Measurements from ENCODE around the gene SYNPO.

SYNPO gene

DNA sequence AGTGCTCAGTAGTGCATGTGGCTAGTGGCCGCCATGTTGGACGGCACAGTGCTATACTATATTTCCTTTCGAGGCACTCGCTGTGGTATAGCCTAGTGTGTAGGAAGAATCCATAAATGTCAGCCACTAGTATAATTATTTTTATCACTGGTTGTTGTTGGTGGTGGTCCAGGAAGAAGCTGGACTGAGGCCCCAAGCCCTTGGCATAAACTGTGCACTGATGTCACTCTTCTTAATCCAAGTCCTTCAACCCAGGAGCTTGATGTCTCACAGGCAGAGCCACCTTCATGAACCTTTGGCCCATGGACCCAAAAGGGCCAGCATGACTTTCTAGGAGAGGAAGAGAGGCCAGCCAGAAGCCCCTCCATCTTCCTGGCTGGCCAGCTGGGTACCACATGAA lies 32.5 kb upstream of the SYNPO start:
- in situ Hi-C loops (cut with MboI; ENCODE audit: low sequenced_read_pairs) = no loop called here

DNA sequence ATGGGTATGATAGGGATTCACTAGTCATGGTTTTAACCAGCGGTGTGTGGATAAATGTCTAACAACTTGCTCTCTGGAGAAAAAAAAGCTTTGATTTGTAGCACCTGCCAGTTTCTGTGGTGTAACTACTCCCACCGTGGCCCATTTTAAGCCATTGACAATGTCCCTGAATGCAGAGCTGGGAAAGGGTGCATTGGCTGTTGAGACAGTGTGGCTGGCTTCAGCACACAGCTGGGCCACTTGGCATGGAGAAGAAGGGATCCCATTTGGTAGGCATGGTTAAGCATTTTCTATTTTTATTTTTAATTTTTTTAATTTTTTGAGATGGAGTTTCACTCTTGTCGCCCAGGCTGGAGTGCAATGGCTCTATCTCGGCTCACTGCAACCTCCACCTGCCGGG lies 31.5 kb upstream of the SYNPO start:
- in situ Hi-C loops (cut with MboI; ENCODE audit: low sequenced_read_pairs) = no loop called here

DNA sequence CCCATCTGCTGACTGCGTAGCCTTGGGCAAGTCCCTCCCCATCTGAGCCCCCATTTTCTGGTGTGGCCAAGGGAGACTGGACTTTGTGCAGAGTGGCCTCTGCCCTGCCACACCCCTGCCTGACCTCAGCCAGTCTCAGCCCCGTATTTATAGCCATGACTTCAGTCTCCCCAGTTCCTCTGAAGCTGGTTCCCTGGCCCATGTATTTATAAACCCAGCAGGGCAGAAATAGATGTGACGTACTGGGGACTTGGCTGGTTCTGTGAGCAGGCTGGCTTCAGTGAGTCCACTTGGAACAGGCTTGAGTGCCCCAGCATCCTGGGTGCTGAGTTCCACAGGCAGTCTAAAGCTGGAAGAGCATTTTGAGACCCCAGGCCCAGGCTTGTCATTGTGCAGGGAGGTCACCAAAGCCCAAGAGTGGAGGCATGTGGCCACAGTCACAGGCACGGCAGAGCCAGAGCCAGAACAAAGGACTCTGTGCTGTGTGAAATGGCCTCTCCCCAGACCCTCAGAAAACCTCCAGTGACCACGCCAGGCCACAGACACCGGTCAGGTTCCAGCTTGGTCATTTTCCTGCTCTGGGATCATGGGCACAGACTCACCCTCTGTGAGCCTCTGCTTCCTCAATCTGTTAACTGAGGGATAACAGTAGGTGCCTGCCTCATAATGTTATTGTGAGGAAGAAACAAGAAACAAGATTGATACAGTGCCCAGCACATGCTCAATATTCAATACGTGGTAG lies 30.4 kb upstream of the SYNPO start:
- in situ Hi-C loops (cut with MboI; ENCODE audit: low sequenced_read_pairs) = no loop called here

DNA sequence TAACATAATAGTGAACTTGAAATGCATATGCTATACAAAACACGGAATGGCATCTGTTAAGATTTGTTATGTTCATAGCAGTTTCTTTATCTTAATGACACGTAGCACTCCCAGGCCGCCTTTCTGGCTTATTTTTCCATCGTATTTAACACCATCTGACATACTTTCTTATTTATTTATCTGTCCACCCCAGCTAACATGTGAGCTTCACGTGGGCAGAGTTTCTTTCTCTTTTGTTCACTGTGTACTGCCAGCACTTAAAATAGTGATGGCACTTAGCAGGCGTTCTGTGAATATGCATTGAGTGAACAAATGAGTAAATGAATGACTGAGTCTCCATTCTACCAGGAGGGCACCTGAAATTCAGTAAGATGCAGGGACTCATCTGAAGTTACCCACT lies 29.4 kb upstream of the SYNPO start:
- in situ Hi-C loops (cut with MboI; ENCODE audit: low sequenced_read_pairs) = no loop called here

DNA sequence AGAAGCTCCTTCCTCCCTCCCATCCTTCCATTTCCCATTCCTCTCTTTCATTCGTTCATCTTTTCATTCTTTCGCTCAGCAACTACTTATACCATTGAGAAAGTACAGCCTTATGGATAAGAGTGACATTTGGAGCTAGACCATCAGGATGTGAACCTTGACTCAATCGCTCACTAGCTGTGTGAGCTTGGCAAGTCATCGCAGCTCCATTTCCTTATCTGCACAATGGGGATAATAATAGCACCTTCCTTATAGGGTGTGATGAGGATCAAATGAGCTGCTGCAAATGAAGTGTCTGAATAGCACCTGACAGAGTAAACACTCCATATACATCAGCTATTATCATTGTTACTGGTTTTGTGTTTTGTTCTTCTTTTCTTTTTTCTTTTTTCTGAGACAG lies 28.1 kb upstream of the SYNPO start:
- in situ Hi-C loops (cut with MboI; ENCODE audit: low sequenced_read_pairs) = no loop called here

DNA sequence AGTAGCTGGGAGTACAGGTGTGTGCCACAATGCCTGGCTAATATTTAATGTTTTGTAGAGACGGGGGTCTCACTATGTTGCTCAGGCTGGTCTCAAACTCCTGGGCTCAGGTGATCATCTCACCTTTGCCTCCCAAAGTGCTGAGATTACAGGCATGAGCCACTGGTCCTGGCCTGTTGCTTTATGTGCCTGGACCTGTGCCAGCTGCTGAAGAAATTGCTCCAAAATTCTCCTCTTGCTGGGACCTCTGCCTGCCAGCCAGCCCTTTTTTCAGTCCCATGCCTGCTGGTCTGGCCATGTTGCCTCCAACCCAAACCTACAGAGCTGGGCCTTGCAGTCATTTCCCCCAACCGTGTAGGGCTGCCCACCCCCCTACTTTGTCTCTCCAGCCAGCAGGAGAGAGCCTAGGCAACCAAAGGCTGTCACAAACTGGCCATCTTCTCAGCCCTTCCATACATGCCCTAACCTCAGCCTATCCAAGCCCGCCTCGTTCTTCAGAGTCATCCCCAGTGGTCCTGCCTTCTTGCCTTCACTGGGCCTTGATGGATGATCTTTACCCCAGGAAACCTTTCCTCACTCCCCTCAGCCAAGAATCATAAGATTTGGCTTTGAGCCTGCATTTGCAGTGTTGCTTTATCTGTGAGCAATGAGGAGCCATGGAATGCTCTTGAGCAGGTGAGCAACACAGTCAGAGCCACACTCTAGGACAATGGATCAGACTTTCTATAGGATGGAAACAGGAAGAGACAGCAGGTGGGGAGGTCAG lies 27.4 kb upstream of the SYNPO start:
- in situ Hi-C loops (cut with MboI; ENCODE audit: low sequenced_read_pairs) = no loop called here

DNA sequence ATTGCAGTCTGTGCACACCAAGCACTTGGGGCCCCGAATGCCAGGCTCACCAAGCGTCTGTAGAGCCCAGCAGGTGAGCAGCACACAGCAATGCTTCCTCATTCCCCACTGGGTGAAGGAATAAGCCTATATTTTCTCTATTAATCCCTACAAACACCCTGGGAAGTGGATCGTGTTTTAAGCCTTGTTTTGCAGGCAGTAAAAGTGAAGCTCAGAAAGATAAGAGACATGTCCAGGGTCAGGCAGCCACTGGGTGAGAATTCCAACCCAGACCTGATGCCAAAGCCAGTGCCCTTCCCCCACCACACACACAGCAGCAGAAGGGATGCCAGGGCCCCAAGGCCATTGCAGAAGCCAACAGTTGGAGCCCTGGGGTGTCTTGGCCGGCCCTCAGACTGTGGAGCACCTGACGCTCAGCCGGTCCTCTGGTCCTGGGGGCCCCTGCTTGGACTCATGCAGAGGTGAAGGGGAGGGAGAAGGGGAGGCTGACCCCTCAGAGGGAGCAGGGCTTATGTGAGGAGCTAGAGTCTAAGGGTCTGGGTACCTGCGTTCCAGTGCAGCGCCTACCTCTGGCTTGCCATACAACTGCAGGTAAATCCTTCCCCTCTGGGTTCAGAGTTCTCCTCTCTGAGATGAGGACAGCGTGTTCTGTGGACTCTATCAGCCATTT lies 26.3 kb upstream of the SYNPO start:
- in situ Hi-C loops (cut with MboI; ENCODE audit: low sequenced_read_pairs) = no loop called here

DNA sequence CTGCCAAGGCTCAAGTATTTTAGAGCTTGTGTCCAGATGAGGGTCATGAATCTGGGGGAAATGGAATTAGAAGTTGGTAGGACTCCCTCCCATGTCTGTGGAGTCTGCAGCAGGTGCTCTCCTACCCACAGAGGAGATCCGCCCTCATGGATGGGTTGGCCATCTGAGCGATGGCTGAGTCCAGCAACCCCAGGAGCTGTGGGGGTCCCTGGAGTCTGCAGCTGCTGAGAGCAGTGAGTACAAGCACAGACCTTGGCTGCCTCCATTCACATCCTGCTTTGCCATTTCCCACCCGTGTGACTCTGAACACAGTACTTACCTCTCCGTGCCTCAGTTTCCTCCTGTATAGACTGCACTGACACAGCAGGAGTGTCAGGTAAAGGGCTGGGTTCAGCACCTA lies 25.8 kb upstream of the SYNPO start:
- in situ Hi-C loops (cut with MboI; ENCODE audit: low sequenced_read_pairs) = no loop called here

DNA sequence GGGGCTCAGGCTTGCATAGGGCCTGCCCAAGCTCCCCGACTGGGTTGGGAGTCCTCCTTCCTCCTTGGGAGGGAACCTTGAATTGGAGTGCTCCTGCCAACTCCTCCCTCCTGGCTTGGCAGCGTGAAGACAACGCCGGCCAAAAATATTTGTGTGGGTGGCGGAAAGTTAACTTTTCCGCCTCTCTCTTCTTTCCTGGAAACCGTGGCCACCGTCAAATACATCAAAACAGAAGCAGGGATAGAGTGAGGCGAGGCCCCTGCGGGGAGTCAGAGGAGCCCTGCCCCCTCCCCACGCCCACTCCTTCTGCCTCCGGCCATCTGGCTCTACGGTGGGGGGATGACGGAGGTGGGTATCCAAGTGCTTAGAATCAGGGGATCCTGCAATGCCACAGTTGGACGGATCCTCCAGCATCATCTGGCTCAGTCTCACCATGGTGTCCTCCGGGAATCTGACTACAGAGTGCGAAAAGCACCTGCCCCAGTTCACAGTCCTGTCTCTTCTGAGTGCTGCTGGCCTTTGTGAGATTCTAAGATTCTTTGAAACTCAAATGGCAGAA lies 25.2 kb upstream of the SYNPO start:
- in situ Hi-C loops (cut with MboI; ENCODE audit: low sequenced_read_pairs) = no loop called here

DNA sequence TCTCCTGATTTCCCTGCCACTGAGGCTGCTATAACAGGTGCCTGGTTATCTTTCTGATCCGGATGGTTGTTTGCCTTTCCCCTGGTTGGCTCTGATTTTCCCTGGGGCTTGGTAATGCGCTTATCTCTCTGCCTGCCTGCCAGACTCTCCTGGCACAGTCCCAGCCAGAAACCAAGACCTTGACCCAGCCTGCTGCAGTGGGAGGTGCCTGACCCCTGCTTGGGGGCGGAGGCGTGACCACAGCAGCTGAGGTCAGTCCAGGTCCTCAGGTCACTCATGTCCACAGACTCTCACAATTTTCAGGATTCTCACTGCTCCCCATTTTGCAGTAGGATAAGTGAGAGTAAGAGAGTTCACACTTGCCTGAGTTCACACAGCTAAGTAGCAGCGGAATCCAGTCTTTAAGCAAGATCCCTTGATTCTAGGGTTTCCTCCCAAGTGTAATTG lies 24.4 kb upstream of the SYNPO start:
- in situ Hi-C loops (cut with MboI; ENCODE audit: low sequenced_read_pairs) = no loop called here

DNA sequence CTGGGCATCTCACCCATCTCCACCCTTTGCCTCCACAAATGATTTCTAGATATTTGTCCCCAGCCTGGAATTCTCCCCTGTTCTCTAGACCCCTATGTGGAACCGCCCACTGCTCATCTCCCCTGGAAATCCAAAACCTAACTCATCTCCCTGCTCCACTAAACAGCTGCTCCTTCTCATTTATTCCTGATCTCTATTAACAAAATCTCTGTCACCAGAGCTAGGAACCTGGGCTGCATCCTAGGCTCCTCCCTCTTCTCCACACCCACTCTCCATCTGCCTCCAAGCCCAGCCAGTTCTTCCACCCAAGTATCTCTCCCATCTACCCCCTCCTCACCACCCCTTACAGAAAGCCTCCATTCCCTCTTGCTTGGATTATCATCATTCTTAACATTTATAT lies 24.0 kb upstream of the SYNPO start:
- in situ Hi-C loops (cut with MboI; ENCODE audit: low sequenced_read_pairs) = no loop called here

DNA sequence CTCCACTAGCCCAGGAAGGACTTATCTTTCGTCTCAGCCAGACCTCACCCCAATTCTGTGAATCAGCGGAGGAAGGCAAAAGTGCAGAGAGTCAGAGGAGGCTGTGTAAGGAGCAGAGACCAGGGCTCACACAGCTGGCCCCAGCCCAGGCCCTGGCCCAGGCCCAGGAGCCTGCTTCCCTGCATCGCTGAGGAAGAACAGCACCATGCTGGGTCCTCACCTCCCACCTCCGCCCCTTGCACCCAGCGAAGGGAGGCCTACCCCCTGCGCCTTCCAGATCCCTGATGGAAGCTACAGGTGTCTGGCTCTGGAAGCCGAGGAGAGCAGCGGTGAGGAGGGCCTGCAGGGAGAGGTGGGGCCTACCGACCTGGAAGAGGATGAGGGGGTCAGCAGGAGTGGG lies 22.3 kb upstream of the SYNPO start:
- in situ Hi-C loops (cut with MboI; ENCODE audit: low sequenced_read_pairs) = no loop called here

DNA sequence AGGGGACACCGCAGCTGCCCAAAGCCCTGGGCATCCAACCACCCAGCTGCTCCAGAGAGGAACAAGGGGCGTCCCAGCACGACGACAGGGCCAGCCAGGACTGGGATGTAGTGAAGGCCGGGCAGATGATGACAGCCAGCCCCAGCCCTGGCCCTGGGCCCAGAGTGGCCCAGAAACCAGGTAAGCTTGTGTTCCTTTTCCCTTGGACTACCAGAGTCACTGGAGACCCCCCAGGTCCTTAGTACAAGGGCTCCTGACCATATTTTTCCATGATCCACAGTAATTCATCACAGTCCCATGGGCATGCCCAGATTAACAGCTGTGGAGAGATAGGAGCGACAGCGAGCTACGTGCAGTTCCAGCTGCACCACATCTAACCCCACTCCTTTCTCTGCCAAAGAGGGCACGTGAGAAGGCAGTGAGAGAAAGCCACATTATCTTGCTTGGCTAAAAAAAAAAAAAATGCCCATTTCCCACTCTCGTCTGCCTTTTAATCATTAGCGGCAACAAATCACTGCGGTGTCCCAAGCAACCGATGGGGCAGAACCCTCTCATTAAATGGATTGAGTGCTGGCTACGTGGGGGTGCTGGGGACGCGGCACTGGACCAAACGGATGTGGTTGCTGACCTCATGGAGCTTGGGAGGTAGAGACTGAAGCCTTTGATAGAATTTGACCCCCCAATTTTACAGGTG lies 21.7 kb upstream of the SYNPO start:
- in situ Hi-C loops (cut with MboI; ENCODE audit: low sequenced_read_pairs) = no loop called here

DNA sequence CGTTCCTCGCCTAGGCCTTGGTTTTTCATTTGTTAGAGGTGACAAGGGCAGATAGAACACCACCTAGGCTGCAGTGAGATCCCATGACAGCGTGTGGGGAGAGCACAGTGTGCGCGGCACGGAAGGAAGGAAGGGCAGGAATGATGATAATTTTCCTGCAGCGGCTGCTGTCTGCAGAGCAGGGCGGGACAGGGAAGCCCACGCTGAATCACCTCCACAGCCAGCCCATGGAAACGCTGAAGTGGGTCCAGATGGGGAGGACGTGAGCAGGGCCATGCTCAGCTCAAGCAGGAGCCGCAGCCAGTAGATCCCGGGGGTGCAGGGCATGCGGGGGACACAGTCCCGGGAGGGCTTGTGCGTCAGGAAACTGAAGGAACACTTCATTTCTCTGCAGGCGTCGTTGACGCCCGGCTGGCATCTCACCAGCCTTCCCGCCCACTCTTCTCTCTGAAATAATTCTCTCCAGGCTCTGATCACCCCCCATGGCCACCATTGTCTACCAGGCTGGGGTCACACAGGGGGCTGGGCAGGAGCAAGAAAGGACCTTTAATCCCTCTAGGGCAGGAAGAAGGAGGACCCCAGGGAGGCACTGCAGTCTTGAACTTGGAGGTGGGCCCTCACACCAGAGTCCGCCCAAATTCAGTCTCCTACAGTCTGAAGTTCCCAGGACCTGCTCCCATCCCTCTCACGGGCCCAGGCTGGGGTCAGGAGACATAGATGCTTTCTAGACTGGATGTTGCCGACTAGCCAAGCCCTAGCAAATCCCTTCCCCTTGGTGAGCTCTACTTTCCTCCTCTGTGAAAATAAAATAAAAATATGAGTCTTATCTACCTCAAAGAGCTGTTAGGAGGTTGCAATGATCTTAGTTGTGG lies 20.9 kb upstream of the SYNPO start:
- in situ Hi-C loops (cut with MboI; ENCODE audit: low sequenced_read_pairs) = no loop called here

DNA sequence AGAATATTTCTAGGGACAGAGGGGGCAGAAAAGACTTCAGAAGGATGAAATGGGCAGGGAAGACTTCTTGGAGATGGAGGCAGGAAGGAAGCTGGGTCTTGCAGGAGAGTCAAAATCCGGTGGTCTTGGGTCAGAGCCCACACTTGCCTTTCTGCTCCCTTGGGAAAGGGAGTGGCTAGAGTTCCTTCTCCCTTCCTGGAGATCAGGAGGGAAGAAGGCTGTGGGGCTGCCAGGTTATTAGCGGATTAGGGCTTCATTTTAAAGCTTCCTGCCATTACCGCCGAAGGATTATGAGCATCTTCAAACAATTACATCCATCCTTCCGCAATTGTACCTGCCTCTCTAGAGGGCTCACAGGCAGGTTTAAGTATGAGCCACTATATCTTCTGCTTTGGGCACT lies 19.2 kb upstream of the SYNPO start:
- in situ Hi-C loops (cut with MboI; ENCODE audit: low sequenced_read_pairs) = no loop called here

DNA sequence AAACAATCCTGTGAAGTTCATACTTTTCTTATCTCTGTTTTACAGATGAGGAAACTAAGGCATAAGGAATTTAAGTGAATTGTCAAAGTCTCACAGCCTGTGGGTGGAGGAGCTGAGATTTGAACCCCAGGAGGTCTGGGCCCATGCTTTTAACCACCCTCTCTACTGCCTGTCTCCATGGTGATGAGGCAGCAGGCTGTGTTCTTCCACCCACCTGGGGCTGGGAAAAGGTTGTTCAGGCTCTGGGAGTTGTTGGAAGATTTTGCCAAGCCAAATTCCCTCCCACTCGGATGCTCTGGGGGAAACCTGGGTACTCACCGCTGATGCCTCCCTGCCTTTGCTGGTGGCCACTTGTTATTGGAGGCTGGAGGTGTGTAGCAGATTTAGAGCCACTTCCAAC lies 18.3 kb upstream of the SYNPO start:
- in situ Hi-C loops (cut with MboI; ENCODE audit: low sequenced_read_pairs) = no loop called here

DNA sequence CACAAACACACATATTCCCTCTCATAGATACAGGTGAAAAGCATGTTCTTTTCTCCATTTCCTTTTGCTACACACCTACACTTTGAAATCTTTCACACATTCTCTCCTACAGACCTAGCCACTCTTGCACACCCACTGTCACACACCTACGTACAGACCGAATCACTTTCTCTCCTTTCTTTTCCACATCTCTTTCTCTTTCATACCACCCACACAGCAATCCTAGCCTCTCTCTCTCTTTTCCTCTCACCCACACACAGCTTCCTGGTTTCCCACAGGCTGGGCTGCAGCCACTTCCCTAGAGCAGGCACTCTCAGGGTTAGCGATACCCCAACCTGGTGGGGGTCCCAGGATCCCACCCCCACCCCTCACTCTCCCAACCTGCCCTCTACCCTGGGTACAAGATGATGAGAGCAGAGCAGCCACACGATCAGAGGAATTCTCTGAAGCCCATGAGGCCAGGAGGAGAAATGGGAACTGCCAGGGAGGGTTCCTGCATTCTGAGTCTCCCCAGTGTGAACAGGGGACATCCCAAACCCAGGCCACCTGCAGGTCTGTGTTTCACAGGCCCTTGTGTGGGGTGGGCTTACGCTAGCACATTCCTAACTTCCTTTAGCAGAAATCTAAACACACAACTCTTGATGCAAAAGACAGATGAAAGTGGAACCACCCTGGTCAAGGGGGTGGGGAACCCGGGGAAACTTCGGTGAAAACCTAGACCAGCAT lies 17.1 kb upstream of the SYNPO start:
- in situ Hi-C loops (cut with MboI; ENCODE audit: low sequenced_read_pairs) = no loop called here

DNA sequence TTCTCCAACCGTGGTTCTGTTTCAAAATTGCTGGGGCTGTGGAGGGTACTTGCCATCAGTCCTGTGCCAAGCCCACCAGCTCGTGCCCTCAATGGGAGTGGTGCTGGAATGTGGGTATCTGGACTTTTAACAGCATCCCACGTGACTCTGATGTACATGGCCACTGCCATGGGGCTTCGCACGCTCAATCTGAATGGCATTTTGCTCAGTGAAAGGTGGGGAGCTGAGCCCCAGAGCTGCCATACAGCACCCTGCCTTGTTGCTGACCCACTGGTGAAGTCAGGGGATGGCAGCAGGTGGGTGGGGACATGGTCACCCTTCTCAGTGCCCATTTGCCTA lies 16.6 kb upstream of the SYNPO start:
- in situ Hi-C loops (cut with MboI; ENCODE audit: low sequenced_read_pairs) = no loop called here

DNA sequence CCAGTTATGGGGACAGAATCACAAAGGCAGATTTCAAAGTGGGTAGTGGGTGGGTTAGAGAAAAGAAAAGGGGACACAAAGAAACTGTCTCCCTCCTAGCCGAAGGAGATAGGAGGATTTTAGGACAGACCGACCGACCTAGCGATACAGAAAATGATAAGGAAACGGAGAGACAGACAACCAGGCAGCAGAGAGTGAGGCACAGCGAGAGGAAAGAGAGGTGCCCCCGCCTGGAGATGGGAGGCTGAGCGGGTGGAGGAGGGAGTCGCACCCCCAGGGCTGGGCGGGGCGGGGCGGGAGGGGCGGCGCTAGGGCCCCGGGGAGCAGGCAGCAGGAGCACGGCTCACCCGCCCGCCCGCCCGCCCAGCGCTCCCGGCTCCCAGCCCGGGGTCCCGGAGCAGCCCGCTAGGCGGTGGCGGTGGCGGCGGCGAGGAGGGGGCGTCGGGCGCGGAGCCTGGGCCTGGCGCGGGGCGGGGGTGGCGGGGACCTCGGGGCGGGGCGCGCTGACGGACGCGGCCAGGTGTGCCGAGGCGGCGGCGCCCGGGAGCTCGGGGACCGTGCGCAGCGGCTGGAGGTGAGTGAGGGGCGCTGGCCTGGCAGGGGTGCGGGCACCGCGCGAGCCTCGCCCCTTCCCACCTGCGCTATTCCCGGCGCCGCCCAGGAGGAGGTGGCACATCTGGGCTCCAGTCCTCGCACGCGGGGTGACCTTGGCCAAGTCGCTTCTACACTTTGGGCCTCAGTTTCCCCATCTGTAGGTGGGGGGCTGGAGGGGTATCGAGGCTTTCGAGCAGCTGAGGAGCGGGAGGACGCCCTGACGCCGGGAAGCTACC lies 15.9 kb upstream of the SYNPO start:
- in situ Hi-C loops (cut with MboI; ENCODE audit: low sequenced_read_pairs) = no loop called here

Data from HL-60/S4 treated with phorbol 12-myristate 13-acetate at 8.2 ng/mL for 4 days and 3 days (cell line).